Glutamatergic neuron (in vitro differentiated cells): ENCODE results near the gene PKN1. TPM values are rescaled to one million over a fixed set of nuclear protein-coding genes. Genes with fewer than 3 reads are reported as not detected.

Experiments used
- DNase-seq: peaks from one replicate; pipeline ENCODE4 v3.0.0; 2022
- H3K27ac Mint-ChIP-seq: one replicate; pipeline ENCODE4 v1.8.0; 2020; ENCODE audit warnings: mild to moderate bottlenecking, mixed read lengths, inconsistent platforms; ENCODE audit not compliant: unreplicated experiment
- H3K27me3 Mint-ChIP-seq: one replicate; pipeline ENCODE4 v1.8.0; 2020; ENCODE audit warnings: mild to moderate bottlenecking, moderate library complexity, mixed read lengths, inconsistent platforms; ENCODE audit not compliant: unreplicated experiment
- H3K36me3 Mint-ChIP-seq: one replicate; pipeline ENCODE4 v1.8.0; 2020; ENCODE audit warnings: mild to moderate bottlenecking, mixed read lengths, inconsistent platforms; ENCODE audit not compliant: unreplicated experiment
- H3K4me1 Mint-ChIP-seq: one replicate; pipeline ENCODE4 v1.8.0; 2020; ENCODE audit warnings: mild to moderate bottlenecking, low read depth, mixed read lengths, inconsistent platforms; ENCODE audit not compliant: unreplicated experiment
- H3K4me3 Mint-ChIP-seq: one replicate; pipeline ENCODE4 v1.8.0; 2020; ENCODE audit warnings: mild to moderate bottlenecking, mixed read lengths, inconsistent platforms; ENCODE audit not compliant: unreplicated experiment
- H3K9me3 Mint-ChIP-seq: one replicate; pipeline ENCODE4 v1.8.0; 2020; ENCODE audit warnings: mild to moderate bottlenecking, moderate library complexity, mixed read lengths, inconsistent platforms; ENCODE audit not compliant: unreplicated experiment
- total RNA-seq: library from RNA; stranded (reverse); fragmentation: NEBNext Ultra II Directional; extraction: Animal tissue kit (Norgen Biotek cat#: 25700); gene quantifications from one replicate; pipeline ENCODE4 v1.2.1, GENCODE V29; 2021; ENCODE audit not compliant: unreplicated experiment
- TF ChIP-seq, protein P1 (sequence below): fragments of 200-600 bp; sonication (generic); IDR thresholded peaks from one replicate; pipeline ENCODE4 v1.5.0; 2021; ENCODE audit not compliant: partially characterized antibody, unreplicated experiment

The PKN1 gene
- total RNA-seq, 1 donor from 2014 or later: 117 TPM

GRCh38 chr19:14405380-14405757 lies 27.7 kb upstream of the PKN1 start:
- TF ChIP-seq, protein P1, sequence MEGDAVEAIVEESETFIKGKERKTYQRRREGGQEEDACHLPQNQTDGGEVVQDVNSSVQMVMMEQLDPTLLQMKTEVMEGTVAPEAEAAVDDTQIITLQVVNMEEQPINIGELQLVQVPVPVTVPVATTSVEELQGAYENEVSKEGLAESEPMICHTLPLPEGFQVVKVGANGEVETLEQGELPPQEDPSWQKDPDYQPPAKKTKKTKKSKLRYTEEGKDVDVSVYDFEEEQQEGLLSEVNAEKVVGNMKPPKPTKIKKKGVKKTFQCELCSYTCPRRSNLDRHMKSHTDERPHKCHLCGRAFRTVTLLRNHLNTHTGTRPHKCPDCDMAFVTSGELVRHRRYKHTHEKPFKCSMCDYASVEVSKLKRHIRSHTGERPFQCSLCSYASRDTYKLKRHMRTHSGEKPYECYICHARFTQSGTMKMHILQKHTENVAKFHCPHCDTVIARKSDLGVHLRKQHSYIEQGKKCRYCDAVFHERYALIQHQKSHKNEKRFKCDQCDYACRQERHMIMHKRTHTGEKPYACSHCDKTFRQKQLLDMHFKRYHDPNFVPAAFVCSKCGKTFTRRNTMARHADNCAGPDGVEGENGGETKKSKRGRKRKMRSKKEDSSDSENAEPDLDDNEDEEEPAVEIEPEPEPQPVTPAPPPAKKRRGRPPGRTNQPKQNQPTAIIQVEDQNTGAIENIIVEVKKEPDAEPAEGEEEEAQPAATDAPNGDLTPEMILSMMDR: no peak
- H3K27me3 Mint-ChIP-seq: peaks cover 2% of the 10 kb centered on the region
- H3K4me3 Mint-ChIP-seq: peak overlapping the region; percentile 87
- no peak overlapping the region for H3K27ac Mint-ChIP-seq
- H3K36me3 Mint-ChIP-seq: no peaks in the 10 kb centered on the region
- DNase-seq: no peak
- H3K4me1 Mint-ChIP-seq: no peaks in the 10 kb centered on the region
- peaks cover 3% of the 10 kb centered on the region for H3K9me3 Mint-ChIP-seq

- no peaks in the 10 kb centered on the region for H3K36me3 Mint-ChIP-seq
- peak; percentile 98 for DNase-seq
- peaks cover 2% of the 10 kb centered on the region for H3K27me3 Mint-ChIP-seq
- H3K4me1 Mint-ChIP-seq: no peaks in the 10 kb centered on the region
- TF ChIP-seq, protein P1: peak; percentile 99
- H3K27ac Mint-ChIP-seq: peak overlapping the region; percentile 80
- H3K4me3 Mint-ChIP-seq: peak overlapping the region; percentile 87
- H3K9me3 Mint-ChIP-seq: peaks cover 3% of the 10 kb centered on the region
These were observed 27.1 kb upstream of the PKN1 start for GRCh38 chr19:14405758-14406644.

DNA sequence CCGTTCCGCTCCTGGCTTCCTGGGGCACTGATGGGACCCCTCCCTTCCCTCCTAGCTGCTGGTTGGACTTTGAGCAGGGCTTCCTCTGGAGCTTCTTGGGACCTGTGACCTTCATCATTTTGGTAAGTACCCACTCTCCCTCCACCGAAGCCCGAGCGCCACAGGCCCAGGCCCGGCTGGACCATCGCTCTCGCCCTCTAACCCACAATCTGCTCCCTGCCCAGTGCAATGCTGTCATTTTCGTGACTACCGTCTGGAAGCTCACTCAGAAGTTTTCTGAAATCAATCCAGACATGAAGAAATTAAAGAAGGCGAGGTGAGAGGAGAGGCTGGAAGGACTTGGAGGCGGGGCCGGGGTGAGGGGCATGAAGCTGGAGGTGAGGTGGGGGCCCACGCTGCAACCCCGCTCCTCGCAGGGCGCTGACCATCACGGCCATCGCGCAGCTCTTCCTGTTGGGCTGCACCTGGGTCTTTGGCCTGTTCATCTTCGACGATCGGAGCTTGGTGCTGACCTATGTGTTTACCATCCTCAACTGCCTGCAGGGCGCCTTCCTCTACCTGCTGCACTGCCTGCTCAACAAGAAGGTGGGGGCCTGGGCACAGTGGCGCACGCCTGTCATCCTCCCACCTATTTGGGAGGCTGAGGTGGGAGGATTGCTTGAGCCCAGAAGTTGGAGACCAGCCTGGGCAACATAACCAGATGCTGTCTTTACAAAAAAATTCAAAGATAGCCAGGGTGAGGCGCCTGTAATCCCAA lies 26.3 kb upstream of the PKN1 start:
- Mint-ChIP-seq H3K27me3 (peaks cover 7% of the 10 kb centered on the region), H3K4me1 (peaks cover 4% of the 10 kb centered on the region), H3K9me3 (peaks cover 3% of the 10 kb centered on the region), H3K4me3 (no peak overlapping the region), H3K36me3 (no peaks in the 10 kb centered on the region), H3K27ac (peak overlapping the region; percentile 36)
- TF ChIP-seq, protein P1: no peak
- DNase-seq: no peak

DNA sequence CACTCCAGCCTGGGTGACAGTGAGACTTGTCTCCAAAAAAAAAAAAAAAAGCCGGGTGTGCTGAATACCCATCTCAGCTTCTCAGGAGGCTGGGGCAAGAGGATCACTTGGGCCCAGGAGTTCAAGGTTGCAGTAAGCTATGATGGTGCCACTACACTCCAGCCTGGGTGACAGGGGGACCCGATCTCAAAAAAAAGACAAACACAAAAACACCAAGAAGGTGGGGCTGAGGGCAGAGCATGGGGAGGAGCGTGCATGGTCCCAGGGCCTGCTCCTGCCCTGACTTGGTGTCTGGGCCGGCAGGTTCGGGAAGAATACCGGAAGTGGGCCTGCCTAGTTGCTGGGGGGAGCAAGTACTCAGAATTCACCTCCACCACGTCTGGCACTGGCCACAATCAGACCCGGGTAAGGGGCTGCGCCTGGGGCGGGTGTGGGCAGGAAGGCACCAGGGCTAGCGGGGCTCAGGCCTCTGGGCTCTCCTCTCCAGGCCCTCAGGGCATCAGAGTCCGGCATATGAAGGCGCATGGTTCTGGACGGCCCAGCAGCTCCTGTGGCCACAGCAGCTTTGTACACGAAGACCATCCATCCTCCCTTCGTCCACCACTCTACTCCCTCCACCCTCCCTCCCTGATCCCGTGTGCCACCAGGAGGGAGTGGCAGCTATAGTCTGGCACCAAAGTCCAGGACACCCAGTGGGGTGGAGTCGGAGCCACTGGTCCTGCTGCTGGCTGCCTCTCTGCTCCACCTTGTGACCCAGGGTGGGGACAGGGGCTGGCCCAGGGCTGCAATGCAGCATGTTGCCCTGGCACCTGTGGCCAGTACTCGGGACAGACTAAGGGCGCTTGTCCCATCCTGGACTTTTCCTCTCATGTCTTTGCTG lies 25.3 kb upstream of the PKN1 start:
- no peak overlapping the region for H3K4me3 Mint-ChIP-seq
- H3K27me3 Mint-ChIP-seq: peaks cover 9% of the 10 kb centered on the region
- no peak for DNase-seq
- peaks cover 6% of the 10 kb centered on the region for H3K4me1 Mint-ChIP-seq
- no peak overlapping the region for H3K27ac Mint-ChIP-seq
- peaks cover 3% of the 10 kb centered on the region for H3K9me3 Mint-ChIP-seq
- TF ChIP-seq, protein P1: no peak
- H3K36me3 Mint-ChIP-seq: no peaks in the 10 kb centered on the region
